ENCODE measurements around the gene PLEKHG3. TPM values are rescaled to one million over a fixed set of nuclear protein-coding genes. Genes with fewer than 3 reads are reported as not detected.

Gene PLEKHG3
- polyA plus RNA-seq, 1 donor (not counting 4 experiments of a cell fraction or from before 2014, with no cell fraction given) = 71.0 TPM

DNA sequence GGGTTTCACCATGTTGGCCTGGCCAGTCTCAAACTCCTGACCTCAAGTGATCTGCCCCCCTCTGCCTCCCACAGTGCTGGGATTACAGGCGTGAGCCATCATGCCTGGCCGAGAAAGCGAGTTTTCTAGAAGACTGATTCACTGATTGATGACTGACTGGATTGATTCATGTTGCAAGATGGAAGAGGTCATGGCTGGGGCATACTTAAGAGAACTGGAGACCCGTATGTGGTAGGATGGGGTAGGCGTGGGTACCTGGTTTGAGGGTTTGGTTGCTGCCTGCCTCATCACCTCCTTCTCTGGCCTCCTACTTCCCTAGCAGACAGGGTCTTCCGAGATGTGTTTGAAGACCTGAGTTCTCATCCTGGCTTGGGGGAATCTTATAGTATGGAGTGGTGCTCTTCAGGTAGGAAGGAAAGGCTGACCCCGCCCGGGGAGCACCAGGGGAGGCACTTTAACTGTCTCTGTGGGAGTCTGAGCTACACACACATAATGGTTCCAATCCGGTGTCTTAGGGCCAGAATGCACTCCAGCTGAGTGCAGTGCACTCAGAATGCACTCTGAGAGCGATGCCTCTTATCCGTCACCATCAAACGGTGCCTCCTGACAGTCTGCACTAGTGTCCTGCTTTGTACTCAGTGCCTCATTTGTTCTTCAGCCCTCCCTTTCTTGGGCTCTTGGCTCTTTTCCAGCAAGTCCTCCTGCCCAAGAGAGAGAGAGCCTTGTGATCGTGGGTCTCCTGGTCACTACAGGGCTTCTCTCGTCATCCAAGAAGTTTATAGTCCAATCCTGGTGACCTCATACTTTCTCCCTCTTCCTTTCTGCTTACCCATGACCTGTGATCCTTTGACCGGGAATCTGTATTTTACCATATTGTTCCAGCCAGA, 19.7 kb downstream of the PLEKHG3 start:
- Histone ChIP-seq H3K9ac (ENCODE audit: control insufficient read depth, extremely low read depth, insufficient read depth, low read length) (peak overlapping the region; percentile 40), H4K20me1 (ENCODE audit: control insufficient read depth, extremely low read depth, insufficient read depth, low read length) (no peaks in the 10 kb centered on the region), H3K79me2 (ENCODE audit: control insufficient read depth, insufficient read depth, low read length) (peaks cover 87% of the 10 kb centered on the region), H3K4me3 (ENCODE audit: control insufficient read depth in 2 of 3, extremely low read depth in 1 of 3, insufficient read depth in 2 of 3, low read depth in 1 of 3, low read length in 3 of 3) (no peak overlapping the region), H3K27ac (ENCODE audit: control insufficient read depth, insufficient read depth, low read length) (peak overlapping the region; percentile 90), H3K27me3 (ENCODE audit: control insufficient read depth, extremely low read depth, insufficient read depth, low read length) (no peaks in the 10 kb centered on the region), H3K4me1 (ENCODE audit: control insufficient read depth, extremely low read depth, insufficient read depth, low read length) (peaks cover 80% of the 10 kb centered on the region), H2AFZ (ENCODE audit: control insufficient read depth, low read length) (no peak overlapping the region), H3K4me2 (ENCODE audit: control insufficient read depth, extremely low read depth, insufficient read depth, low read depth, low read length) (peak overlapping the region; percentile 79), H3K36me3 (ENCODE audit: control insufficient read depth in 2 of 2, extremely low read depth in 1 of 2, insufficient read depth in 2 of 2, low read length in 2 of 2) (peaks cover 18 to 40% of the 10 kb centered on the region in 2 experiments), H3K9me3 (ENCODE audit: control insufficient read depth, low read depth, low read length) (no peaks in the 10 kb centered on the region), H3K9me1 (ENCODE audit: control insufficient read depth, extremely low read depth, insufficient read depth, low read length) (peaks cover 3% of the 10 kb centered on the region)
- FAIRE-seq = peak; percentile 77
- no peak for DNase-seq (ENCODE audit: low read depth, low spot score)
- dilution Hi-C loops (cut with MboI; ENCODE audit: extremely low pct_ligation_motif_present, low sequenced_read_pairs) = no loop called here
- no peak for TF ChIP-seq EZH2 (IDR thresholded peaks at IDR 0.05; ENCODE audit: low read length)
- TF ChIP-seq, protein P1, sequence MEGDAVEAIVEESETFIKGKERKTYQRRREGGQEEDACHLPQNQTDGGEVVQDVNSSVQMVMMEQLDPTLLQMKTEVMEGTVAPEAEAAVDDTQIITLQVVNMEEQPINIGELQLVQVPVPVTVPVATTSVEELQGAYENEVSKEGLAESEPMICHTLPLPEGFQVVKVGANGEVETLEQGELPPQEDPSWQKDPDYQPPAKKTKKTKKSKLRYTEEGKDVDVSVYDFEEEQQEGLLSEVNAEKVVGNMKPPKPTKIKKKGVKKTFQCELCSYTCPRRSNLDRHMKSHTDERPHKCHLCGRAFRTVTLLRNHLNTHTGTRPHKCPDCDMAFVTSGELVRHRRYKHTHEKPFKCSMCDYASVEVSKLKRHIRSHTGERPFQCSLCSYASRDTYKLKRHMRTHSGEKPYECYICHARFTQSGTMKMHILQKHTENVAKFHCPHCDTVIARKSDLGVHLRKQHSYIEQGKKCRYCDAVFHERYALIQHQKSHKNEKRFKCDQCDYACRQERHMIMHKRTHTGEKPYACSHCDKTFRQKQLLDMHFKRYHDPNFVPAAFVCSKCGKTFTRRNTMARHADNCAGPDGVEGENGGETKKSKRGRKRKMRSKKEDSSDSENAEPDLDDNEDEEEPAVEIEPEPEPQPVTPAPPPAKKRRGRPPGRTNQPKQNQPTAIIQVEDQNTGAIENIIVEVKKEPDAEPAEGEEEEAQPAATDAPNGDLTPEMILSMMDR (optimal IDR thresholded peaks at IDR 0.05 in 1 of 3, IDR thresholded peaks at IDR 0.05 in 1 of 3, conservative IDR thresholded peaks at IDR 0.05 in 1 of 3; ENCODE audit: extremely low read depth in 1 of 3, insufficient read depth in 2 of 3, low read length in 3 of 3) = no peak

DNA sequence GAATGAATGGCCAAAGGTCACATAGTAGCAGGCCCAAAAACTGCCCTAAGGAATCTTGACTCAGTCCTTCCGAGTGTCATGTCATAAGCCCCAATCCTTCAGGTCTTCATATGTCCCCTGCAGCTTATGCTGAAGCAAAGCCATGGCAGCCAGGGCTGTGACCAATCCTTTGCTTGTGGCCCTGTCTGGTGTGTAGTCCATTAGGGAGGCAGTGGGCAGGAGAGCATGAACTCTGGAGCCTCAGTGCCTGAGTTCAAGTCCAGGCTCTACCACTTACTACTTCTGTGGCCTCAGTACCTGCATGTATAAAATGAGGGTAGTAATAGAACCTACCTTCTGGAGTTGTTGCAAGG, 20.3 kb downstream of the PLEKHG3 start:
- H3K27me3 ChIP-seq (ENCODE audit: control insufficient read depth, extremely low read depth, insufficient read depth, low read length) = no peaks in the 10 kb centered on the region
- peaks cover 75% of the 10 kb centered on the region for H3K4me1 ChIP-seq (ENCODE audit: control insufficient read depth, extremely low read depth, insufficient read depth, low read length)
- H4K20me1 ChIP-seq (ENCODE audit: control insufficient read depth, extremely low read depth, insufficient read depth, low read length) = no peaks in the 10 kb centered on the region
- H3K79me2 ChIP-seq (ENCODE audit: control insufficient read depth, insufficient read depth, low read length) = peaks cover 87% of the 10 kb centered on the region
- no peaks in the 10 kb centered on the region for H3K9me3 ChIP-seq (ENCODE audit: control insufficient read depth, low read depth, low read length)
- H3K36me3 ChIP-seq (ENCODE audit: control insufficient read depth in 2 of 2, extremely low read depth in 1 of 2, insufficient read depth in 2 of 2, low read length in 2 of 2) = peaks cover 22 to 41% of the 10 kb centered on the region in 2 experiments
- dilution Hi-C loops (cut with MboI; ENCODE audit: extremely low pct_ligation_motif_present, low sequenced_read_pairs) = no loop called here
- no peak overlapping the region for H3K4me3 ChIP-seq (ENCODE audit: control insufficient read depth in 2 of 3, extremely low read depth in 1 of 3, insufficient read depth in 2 of 3, low read depth in 1 of 3, low read length in 3 of 3)
- peak overlapping the region; percentile 40 for H3K9ac ChIP-seq (ENCODE audit: control insufficient read depth, extremely low read depth, insufficient read depth, low read length)
- peaks cover 3% of the 10 kb centered on the region for H3K9me1 ChIP-seq (ENCODE audit: control insufficient read depth, extremely low read depth, insufficient read depth, low read length)
- peak overlapping the region; percentile 90 for H3K27ac ChIP-seq (ENCODE audit: control insufficient read depth, insufficient read depth, low read length)
- TF ChIP-seq, protein P1 (optimal IDR thresholded peaks at IDR 0.05 in 1 of 3, IDR thresholded peaks at IDR 0.05 in 1 of 3, conservative IDR thresholded peaks at IDR 0.05 in 1 of 3; ENCODE audit: extremely low read depth in 1 of 3, insufficient read depth in 2 of 3, low read length in 3 of 3) = no peak
- no peak for TF ChIP-seq EZH2 (IDR thresholded peaks at IDR 0.05; ENCODE audit: low read length)
- DNase-seq (ENCODE audit: low read depth, low spot score) = no peak
- H2AFZ ChIP-seq (ENCODE audit: control insufficient read depth, low read length) = no peak overlapping the region
- FAIRE-seq = no peak
- H3K4me2 ChIP-seq (ENCODE audit: control insufficient read depth, extremely low read depth, insufficient read depth, low read depth, low read length) = peak overlapping the region; percentile 79

Measured in keratinocyte (primary cell).